DND-41 (cell line): ENCODE measurements around the gene RHOA.

Source experiments
- EZH2 ChIP-seq: IDR thresholded peaks from 3 replicates; pipeline ENCODE4 v1.6.1; 2012; ENCODE audit warnings: borderline replicate concordance, low read depth, mild to moderate bottlenecking, moderate library complexity, low read length, inconsistent platforms; ENCODE audit not compliant: severe bottlenecking
- TF ChIP-seq, protein P1 (sequence below): IDR thresholded peaks from 2 replicates; pipeline ENCODE4 v1.5.1; 2012; ENCODE audit warnings: borderline replicate concordance, low read length, moderate library complexity, mild to moderate bottlenecking; ENCODE audit not compliant: poor library complexity, severe bottlenecking; ENCODE audit errors: extremely low read depth

DNA sequence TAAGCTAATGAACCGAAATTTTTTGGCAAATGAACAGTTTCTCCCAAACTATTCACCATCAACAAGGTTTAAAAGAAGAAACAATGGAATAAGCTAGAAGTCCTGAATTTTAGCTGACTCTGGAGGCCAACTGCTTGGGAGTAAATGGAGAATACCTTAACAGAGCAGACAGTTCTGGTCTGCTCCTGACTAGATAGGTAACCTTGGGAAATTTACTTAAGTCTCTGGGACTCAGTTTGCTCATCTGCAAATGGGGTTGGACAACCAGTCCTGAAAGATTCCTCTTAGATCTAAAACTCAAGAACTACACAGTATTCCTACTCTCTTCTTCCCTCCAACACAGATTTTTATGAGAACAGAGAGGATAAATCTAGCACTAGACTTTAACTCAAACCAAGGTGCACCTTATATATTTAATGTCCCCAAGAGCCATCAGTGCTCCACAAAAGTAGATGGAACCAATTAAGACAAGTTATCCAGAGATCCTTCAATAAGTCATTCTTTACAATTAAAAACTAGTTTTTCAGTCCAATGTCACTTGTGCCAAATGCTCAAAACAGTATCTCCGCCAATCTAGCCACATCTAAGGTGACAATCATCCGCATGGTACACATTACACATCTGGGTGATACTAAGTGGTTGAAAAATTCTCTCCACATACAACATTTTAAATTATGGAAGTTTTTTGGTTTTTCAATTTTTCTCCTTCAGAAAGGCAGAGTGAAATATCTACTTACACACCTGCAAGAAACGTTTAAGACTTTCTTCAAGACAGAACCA is 1.5 kb downstream of the RHOA start:
- TF ChIP-seq, protein P1, sequence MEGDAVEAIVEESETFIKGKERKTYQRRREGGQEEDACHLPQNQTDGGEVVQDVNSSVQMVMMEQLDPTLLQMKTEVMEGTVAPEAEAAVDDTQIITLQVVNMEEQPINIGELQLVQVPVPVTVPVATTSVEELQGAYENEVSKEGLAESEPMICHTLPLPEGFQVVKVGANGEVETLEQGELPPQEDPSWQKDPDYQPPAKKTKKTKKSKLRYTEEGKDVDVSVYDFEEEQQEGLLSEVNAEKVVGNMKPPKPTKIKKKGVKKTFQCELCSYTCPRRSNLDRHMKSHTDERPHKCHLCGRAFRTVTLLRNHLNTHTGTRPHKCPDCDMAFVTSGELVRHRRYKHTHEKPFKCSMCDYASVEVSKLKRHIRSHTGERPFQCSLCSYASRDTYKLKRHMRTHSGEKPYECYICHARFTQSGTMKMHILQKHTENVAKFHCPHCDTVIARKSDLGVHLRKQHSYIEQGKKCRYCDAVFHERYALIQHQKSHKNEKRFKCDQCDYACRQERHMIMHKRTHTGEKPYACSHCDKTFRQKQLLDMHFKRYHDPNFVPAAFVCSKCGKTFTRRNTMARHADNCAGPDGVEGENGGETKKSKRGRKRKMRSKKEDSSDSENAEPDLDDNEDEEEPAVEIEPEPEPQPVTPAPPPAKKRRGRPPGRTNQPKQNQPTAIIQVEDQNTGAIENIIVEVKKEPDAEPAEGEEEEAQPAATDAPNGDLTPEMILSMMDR = no peak
- TF ChIP-seq EZH2 = no peak
